Measurements from ENCODE around the gene EBF3.

DNA sequence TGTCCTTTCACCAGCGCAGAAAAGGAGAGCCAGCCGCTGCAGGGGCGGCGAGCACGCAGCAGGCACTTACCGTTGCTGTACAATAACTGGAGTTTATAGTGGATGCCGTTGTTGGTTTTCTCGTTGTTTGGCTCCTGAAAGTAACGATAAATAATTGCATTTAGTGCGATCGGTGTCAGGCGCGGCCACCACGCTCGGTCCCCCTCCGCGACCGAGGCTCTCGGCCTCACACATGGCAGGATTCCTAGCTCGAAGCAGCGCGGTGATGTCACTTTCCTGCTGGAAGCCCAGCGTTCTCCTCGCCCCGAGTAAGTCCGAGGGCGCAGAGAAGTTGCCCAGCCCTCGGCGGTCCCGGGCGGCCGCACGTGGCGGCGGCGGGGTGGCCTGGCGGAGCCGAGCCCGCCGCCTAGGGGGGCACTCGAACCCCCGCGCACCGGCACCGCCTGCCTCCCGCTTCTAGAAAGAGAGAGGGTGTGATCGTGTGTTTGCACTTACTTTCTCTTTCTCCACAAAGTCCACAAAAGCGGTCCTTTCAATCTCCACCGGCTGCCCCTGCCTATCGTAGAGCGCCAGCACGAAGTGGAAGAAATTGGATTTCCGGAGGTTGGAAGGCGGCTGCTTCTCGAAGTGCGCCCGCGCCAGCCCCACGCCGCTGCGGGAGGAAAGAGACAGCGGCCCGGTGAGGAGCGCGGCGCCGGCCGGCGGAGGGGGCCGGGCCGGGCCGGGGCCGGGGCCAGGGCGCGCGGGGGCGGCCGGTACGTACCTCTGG is 1.0 kb downstream of the EBF3 start:
- peak in 3 of 4 donors; percentile 42 to 69 (median 63) for TF ChIP-seq POLR2AphosphoS5 (IDR thresholded peaks at IDR 0.05)
- TF ChIP-seq, protein P1, sequence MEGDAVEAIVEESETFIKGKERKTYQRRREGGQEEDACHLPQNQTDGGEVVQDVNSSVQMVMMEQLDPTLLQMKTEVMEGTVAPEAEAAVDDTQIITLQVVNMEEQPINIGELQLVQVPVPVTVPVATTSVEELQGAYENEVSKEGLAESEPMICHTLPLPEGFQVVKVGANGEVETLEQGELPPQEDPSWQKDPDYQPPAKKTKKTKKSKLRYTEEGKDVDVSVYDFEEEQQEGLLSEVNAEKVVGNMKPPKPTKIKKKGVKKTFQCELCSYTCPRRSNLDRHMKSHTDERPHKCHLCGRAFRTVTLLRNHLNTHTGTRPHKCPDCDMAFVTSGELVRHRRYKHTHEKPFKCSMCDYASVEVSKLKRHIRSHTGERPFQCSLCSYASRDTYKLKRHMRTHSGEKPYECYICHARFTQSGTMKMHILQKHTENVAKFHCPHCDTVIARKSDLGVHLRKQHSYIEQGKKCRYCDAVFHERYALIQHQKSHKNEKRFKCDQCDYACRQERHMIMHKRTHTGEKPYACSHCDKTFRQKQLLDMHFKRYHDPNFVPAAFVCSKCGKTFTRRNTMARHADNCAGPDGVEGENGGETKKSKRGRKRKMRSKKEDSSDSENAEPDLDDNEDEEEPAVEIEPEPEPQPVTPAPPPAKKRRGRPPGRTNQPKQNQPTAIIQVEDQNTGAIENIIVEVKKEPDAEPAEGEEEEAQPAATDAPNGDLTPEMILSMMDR (IDR thresholded peaks at IDR 0.05), result no peak

All from sigmoid colon (tissue), 4 donors.